HCT116 (cell line): ENCODE results near the gene LRRC8B. TPM values are rescaled to one million over a fixed set of nuclear protein-coding genes. Genes with fewer than 3 reads are reported as not detected.

Experiments used
- ATAC-seq: fragments of 200-7000 bp; cut with Tn5 transposase; 2 replicates; pipeline ENCODE4 v1.9.1; 2020; ENCODE audit warnings: mild to moderate bottlenecking, moderate library complexity
- BruUV-seq: library from RNA; stranded (reverse); fragments of 400-500 nt; replicated peaks from 2 replicates; lab custom pipeline; 2021; lab: Mats Ljungman, UMichigan
- CTCF ChIA-PET: fragments of 300-600 bp; sonication (Branson Sonifier 250); formaldehyde crosslinking; loops from one replicate; lab custom pipeline; 2021; ENCODE audit warnings: antibody characterized with exemption; lab: Charles Lee
- POLR2A ChIA-PET: fragments of 300-600, 350-600 bp; sonication (Branson Sonifier 250); formaldehyde crosslinking; loops from one replicate; lab custom pipeline; 2021; ENCODE audit warnings: antibody characterized with exemption; lab: Charles Lee
- RAD21 ChIA-PET, 2 experiments: fragments of 300-600 bp; sonication (Branson Sonifier 250); formaldehyde crosslinking; loops; one replicate each; lab custom pipeline; 2023; ENCODE audit warnings: low total read pairs in 2 of 2; ENCODE audit not compliant: uncharacterized antibody in 2 of 2, unreplicated experiment in 2 of 2, low non-redundant PET in 1 of 2; lab: Charles Lee
- DNase-seq: peaks from one replicate; pipeline ENCODE4 v3.0.0-alpha.2; 2010; ENCODE audit warnings: low read depth, low spot score
- H2AFZ ChIP-seq: fragments of 200-600 bp; shearing (Covaris generic), sonication (generic); 2 replicates; pipeline ENCODE4 v1.6.1; 2017; ENCODE audit warnings: low read depth, mixed run types, mixed read lengths, antibody characterized with exemption, low read length; ENCODE audit not compliant: poor library complexity, severe bottlenecking
- H3K27ac ChIP-seq: 2 replicates; pipeline ENCODE4 v1.5.1; 2012; ENCODE audit warnings: low read depth, low read length
- H3K27me3 ChIP-seq: fragments of 200-600 bp; sonication (generic); 2 replicates; pipeline ENCODE4 v1.6.1; 2016; ENCODE audit warnings: mixed run types, low read length, mixed read lengths; ENCODE audit not compliant: insufficient read depth
- H3K36me3 ChIP-seq, 2 experiments: fragments of 200-500 bp in 1 of 2; fragments of 200-600 bp in 1 of 2; sonication (Bioruptor generic) in 1 of 2; sonication (generic) in 1 of 2; 2 replicates each; pipeline versions ENCODE4 v1.5.1 to v1.6.1; 2014 to 2016; ENCODE audit warnings: low read length in 2 of 2, inconsistent platforms in 1 of 2, mixed read lengths in 1 of 2, mixed run types in 1 of 2; ENCODE audit not compliant: insufficient read depth in 2 of 2, control insufficient read depth in 1 of 2
- H3K4me1 ChIP-seq, 2 experiments: fragments of 200-600 bp in 1 of 2; sonication (generic) in 1 of 2; 2 replicates each; pipeline versions ENCODE4 v1.5.1 to v1.6.1; 2012 to 2017; ENCODE audit warnings: low read length in 2 of 2, inconsistent platforms in 1 of 2, mild to moderate bottlenecking in 1 of 2, mixed read lengths in 1 of 2, mixed run types in 1 of 2, moderate library complexity in 1 of 2; ENCODE audit not compliant: insufficient read depth in 2 of 2, control insufficient read depth in 1 of 2
- H3K4me2 ChIP-seq: fragments of 200-600 bp; sonication (generic); 2 replicates; pipeline ENCODE4 v1.6.1; 2017; ENCODE audit warnings: mixed run types, low read length, mixed read lengths
- H3K4me3 ChIP-seq, 2 experiments: fragments of 200-600 bp in 1 of 2; sonication (generic) in 1 of 2; replicated peaks in 1 of 2; 2 replicates each; pipeline ENCODE4 v1.5.1; 2011 to 2016; ENCODE audit warnings: low read length in 2 of 2, control low read depth in 1 of 2, low read depth in 1 of 2, mild to moderate bottlenecking in 1 of 2, mixed read lengths in 1 of 2, mixed run types in 1 of 2
- H3K79me2 ChIP-seq: fragments of 200-600 bp; sonication (generic); 2 replicates; pipeline ENCODE4 v1.6.1; 2017; ENCODE audit warnings: mild to moderate bottlenecking, mixed run types, low read length, moderate library complexity, mixed read lengths; ENCODE audit not compliant: insufficient read depth
- H3K9ac ChIP-seq: fragments of 200-600 bp; sonication (generic); 2 replicates; pipeline ENCODE4 v1.6.1; 2016; ENCODE audit warnings: low read length, mixed read lengths
- H3K9me2 ChIP-seq: fragments of 200-600 bp; sonication (generic), shearing (Covaris generic); 2 replicates; pipeline ENCODE4 v1.6.1; 2017; ENCODE audit warnings: mixed run types, mild to moderate bottlenecking, moderate library complexity; ENCODE audit not compliant: insufficient read depth
- H3K9me3 ChIP-seq, 2 experiments: fragments of 200-500 bp in 1 of 2; fragments of 200-600 bp in 1 of 2; sonication (Bioruptor generic) in 1 of 2; sonication (generic) in 1 of 2; 2 replicates each; pipeline ENCODE4 v1.6.1; 2014 to 2017; ENCODE audit warnings: low read length in 2 of 2, mixed read lengths in 2 of 2, inconsistent platforms in 1 of 2, low read depth in 1 of 2, mild to moderate bottlenecking in 1 of 2, mixed run types in 1 of 2, moderate library complexity in 1 of 2; ENCODE audit not compliant: control insufficient read depth in 1 of 2, insufficient read depth in 1 of 2
- H4K20me1 ChIP-seq: fragments of 200-600 bp; sonication (generic), shearing (Covaris generic); 2 replicates; pipeline ENCODE4 v1.6.1; 2017; ENCODE audit warnings: mixed run types, mild to moderate bottlenecking, moderate library complexity; ENCODE audit not compliant: insufficient read depth
- CEBPB ChIP-seq: IDR thresholded peaks from 2 replicates; pipeline ENCODE4 v1.6.1; 2012; ENCODE audit warnings: low read depth
- EGR1 ChIP-seq: IDR thresholded peaks from 2 replicates; pipeline ENCODE4 v1.6.1; 2012; ENCODE audit warnings: low read depth
- EZH2phosphoT487 ChIP-seq: fragments of 200-600 bp; IDR thresholded peaks from 2 replicates; pipeline ENCODE4 v1.6.1; 2018; ENCODE audit warnings: antibody characterized with exemption, borderline replicate concordance
- JUND ChIP-seq: IDR thresholded peaks from 2 replicates; pipeline ENCODE4 v1.6.1; 2012
- POLR2A ChIP-seq: IDR thresholded peaks from 2 replicates; pipeline ENCODE4 v1.7.0; 2011; ENCODE audit warnings: borderline replicate concordance; ENCODE audit not compliant: insufficient read depth, insufficient read length; ENCODE audit errors: extremely low read depth
- SIN3A ChIP-seq: IDR thresholded peaks from 2 replicates; pipeline ENCODE4 v1.6.1; 2012; ENCODE audit warnings: low read depth
- TCF7L2 ChIP-seq: IDR thresholded peaks from 2 replicates; pipeline ENCODE4 v1.7.0; 2011; ENCODE audit warnings: borderline replicate concordance, inconsistent platforms; ENCODE audit not compliant: insufficient read depth, insufficient read length; ENCODE audit errors: extremely low read depth
- ZNF274 ChIP-seq: fragments of 200-500 bp; sonication (Bioruptor generic); IDR thresholded peaks from 2 replicates; pipeline ENCODE4 v1.6.1; 2014; ENCODE audit warnings: mild to moderate bottlenecking, low read depth, low read length, inconsistent platforms
- intact Hi-C: fragments of 100-400 bp; cut with micrococcal nuclease; formaldehyde crosslinking; loops from 2 replicates; pipeline ENCODE4 v1.10.0; 2022
- total RNA-seq: library from RNA; stranded (reverse); gene quantifications from one replicate; pipeline ENCODE4 v1.2.1, GENCODE V29; 2021; ENCODE audit not compliant: unreplicated experiment

The LRRC8B gene
- total RNA-seq, 1 experiment from 2014 or later = 17.9 TPM

DNA sequence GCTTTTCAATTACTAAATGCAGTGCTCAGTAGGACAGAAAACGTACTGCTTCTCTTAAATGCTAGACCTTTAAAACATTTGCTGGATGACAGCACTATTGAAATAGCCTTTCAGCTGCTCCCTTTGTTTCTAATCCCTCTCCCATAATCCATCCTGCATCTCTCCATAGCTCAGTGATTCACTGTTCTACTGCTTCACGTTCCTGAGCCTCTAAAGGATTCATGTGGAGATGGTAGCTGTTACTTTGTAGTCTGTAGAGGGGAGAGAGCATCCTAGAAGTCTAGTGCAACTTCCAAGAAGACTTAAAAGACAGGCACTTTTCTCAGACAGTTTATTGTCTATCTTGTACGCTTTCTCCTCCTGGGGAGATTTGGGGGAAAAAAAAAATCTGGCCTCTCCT, 51.4 kb downstream of the LRRC8B start:
- no peak overlapping the region for H3K9ac ChIP-seq
- ChIA-PET RAD21 (no interaction called here), CTCF (no interaction called here), POLR2A (no interaction called here)
- no peaks in the 10 kb centered on the region for H3K27me3 ChIP-seq
- ATAC-seq (no peak), DNase-seq (no peak)
- TF ChIP-seq TCF7L2 (no peak), SIN3A (no peak), JUND (no peak), EZH2phosphoT487 (no peak), CEBPB (no peak), EGR1 (no peak)
- no peak overlapping the region for H3K27ac ChIP-seq
- no peaks in the 10 kb centered on the region for H3K36me3 ChIP-seq
- no peaks in the 10 kb centered on the region for H3K9me2 ChIP-seq
- no peaks in the 10 kb centered on the region for H3K4me1 ChIP-seq
- no peak overlapping the region for H3K4me2 ChIP-seq
- no peaks in the 10 kb centered on the region for H3K9me3 ChIP-seq
- intact Hi-C loops = no loop called here
- no peak overlapping the region for H3K4me3 ChIP-seq
- BruUV-seq = no TSS peak
- 0 out of 2 replicates have a peak, but pooled peaks cover 6% of the 10 kb centered on the region for H3K79me2 ChIP-seq
- no peak overlapping the region for H2AFZ ChIP-seq
- no peaks in the 10 kb centered on the region for H4K20me1 ChIP-seq

DNA sequence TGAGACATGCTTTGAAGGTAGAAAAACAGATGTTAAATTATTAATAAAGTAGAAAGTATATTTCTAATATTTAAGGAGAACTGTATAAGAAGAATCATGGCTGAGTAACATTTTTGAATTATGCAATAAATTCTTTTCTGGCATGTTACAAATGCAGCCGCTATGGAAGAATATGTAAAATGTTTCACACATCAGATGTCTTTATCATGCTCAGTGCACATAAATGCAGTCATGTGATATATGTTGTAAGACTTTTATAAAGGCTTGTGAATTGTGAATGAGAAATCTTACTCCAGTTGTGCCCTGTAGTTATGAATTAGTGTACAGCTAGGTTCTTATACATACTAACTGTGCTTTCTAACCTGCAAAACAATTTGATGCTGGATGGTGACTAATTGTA, 53.5 kb downstream of the LRRC8B start:
- Histone ChIP-seq H3K79me2 (no peaks in the 10 kb centered on the region), H3K4me1 (0 out of 4 replicates have a peak, but pooled peaks cover 0 to 3% of the 10 kb centered on the region in 2 experiments), H3K9me3 (no peaks in the 10 kb centered on the region), H3K27ac (no peak overlapping the region), H3K9me2 (no peaks in the 10 kb centered on the region), H3K9ac (no peak overlapping the region), H4K20me1 (no peaks in the 10 kb centered on the region), H3K27me3 (no peaks in the 10 kb centered on the region), H3K4me3 (no peak overlapping the region), H3K36me3 (peaks cover 0 to 6% of the 10 kb centered on the region in 2 experiments; a peak in 1 of 4 replicates), H3K4me2 (no peak overlapping the region), H2AFZ (no peak overlapping the region)
- TF ChIP-seq ZNF274 (no peak), POLR2A (no peak)
- no TSS peak for BruUV-seq
- no peak for DNase-seq
- ATAC-seq = no peak
- ChIA-PET RAD21 (no interaction called here), CTCF (no interaction called here), POLR2A (no interaction called here)
- intact Hi-C loops = no loop called here
